ENCODE results near the gene HPCAL1.
"Not testable (repeated sequence)": the region's sequence is repeated elsewhere in the genome, so short reads cannot be mapped to it uniquely, and the experiment has no call there.

Gene HPCAL1

DNA sequence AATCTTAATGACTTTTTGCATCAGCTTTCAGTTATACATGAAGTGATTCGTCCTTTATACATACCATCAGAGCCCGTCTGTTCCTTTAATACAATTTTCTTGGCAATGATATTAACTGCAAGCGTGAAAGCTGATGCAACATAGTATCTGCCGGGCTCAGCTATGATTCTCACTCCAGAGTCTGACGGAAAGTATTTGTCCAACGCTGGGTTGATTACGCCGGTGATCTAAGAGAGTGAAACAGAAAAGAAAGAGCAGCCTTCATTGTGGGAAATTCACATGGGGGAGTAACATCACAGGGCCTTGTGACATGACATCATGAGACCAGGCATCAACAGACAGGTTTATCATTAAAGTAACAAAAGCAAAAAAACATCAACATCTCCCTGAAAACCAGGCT lies 139.2 kb downstream of the HPCAL1 start:
- DNase-seq (ENCODE audit: low read depth in 2 of 2), result no peak

DNA sequence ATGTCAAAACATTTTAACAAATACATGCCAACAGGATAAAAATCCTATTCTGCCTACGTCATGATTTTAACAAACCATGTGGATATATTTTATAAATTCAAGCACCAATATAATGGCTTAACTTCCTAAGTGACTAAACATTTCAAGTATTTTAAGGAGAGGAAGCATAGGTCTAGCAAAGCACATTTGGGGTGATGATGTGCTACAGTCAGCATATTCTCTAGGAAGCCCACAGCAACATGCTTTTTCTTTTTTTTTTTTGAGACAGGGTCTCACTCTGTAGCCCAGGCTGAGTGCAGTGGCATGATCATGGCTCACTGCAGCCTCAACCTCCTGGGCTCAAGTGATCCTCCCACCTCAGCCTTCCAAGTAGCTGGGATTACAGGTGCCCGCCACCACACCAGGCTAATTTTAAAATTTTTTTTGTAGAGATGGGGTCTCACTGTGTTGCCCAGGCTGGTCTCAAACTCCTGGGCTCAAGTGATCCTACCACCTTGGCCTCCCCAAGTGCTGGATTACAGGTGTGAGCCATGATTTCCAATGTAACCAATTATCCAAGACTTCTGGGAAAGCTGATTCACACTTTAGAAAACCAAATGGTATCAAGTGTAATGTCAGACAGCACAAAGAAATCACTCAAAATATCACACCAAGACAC lies 139.9 kb downstream of the HPCAL1 start:
- not testable (repeated sequence) for DNase-seq (ENCODE audit: low read depth in 2 of 2)

DNA sequence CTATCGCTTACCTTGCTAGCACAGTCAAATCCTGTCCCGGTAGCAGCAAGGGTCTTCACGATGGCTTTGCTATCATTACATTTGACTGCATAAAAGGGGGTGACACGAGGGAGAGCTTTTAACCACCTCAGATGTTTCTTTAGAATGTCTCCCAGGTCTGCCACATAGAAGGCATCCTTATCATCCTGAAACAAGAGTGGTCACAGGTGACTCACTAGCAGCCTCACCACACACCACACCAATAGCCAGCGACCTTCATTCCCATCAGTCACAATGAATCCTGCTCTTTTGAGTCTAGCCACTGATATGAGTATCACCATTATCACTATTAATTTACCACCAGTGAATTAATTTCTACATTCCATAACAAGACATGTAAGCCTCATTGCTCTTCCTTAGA lies 141.8 kb downstream of the HPCAL1 start:
- peak in 1 of 2 experiments; percentile 60 for DNase-seq (ENCODE audit: low read depth in 2 of 2)

DNA sequence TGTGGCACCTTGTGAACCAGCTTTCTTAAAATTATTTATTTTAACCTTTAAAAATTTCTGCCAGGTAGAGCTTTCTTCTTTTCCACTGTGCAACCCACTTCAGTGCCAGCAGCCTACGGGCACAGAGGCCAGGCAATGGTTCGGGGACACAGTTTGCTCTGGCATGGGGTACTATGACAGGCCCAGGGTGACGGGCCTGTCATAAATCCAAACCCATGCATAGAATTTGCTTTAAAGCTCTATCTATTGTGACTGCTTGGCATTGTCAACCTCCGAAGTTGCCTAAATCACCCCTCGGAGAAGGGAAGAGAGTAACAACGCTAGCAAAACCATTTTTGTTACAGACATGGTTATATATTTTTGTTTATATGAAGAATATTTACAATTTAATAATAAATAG lies 143.9 kb downstream of the HPCAL1 start:
- DNase-seq (ENCODE audit: low read depth in 2 of 2), result no peak

DNA sequence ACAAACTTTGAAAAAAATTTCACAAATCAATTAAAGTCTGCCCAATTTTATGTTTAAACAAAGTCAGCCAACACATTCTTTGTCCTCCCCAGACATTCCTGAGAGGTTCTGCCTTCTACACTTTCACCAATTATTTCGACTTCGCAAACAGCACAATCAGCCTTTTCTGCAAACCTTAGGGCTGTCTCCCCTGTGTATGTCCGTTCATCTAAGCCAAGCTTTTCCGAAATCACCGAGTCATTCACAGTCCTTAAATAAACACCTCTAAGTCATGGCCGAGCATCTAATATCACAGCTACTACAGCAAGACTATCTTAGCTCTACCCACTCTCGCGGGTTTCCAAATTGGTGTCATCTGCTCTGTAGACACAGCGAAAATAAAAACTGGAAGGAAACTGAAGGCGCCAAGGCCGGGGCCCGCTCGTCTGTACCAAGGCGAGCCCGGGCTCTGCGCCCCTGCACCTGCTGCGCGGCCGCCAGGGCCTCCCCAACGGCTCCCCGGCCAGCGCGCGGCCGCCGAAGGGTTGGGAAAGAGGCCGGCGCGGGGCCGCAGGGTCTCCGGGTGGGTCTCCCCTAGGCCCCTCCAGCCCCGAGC lies 144.7 kb downstream of the HPCAL1 start:
- DNase-seq (ENCODE audit: low read depth in 2 of 2), result peak in 1 of 2 experiments; percentile 25

DNA sequence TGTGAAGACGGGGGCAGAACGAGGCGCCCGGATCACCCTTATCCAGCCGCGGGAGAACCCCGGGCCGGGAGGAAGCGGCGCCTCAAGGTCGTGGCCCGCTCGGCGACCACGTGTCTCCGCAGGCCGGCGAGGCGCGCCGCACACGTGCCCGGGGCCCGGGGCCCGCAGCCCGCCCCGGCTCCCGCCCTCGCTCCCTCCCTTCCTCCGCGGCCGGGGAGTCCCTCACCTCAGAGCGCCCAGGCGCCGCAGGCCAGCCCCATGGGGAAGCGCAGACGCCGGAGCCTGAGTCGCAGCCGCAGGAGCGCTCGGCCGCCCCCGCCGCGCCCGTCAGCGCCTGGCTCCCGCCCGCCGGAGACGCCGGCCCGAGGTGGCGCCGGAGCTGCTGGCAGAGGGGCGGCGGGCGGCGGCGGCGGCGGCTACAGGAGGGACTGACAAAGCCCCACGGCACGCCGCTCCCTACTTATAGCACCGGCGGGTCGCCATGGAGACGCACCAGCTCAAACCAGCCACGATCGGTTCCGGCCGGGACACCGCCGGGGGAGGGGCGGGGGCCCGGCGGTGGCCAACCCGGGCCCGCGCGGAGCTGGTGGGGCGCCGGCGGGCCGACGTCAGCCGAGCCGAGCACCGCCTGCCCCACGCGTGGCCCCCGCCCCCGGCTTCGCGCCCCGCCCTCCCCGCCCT lies 145.3 kb downstream of the HPCAL1 start, which contains the start of gene ODC1:
Gene ODC1, minus strand, starts transcription at position 433 of the 681 bp plus-strand sequence. CDS start 3,295 bp downstream, outside the sequence.
- DNase-seq (ENCODE audit: low read depth in 2 of 2), result peak; percentile 96 to 98

DNA sequence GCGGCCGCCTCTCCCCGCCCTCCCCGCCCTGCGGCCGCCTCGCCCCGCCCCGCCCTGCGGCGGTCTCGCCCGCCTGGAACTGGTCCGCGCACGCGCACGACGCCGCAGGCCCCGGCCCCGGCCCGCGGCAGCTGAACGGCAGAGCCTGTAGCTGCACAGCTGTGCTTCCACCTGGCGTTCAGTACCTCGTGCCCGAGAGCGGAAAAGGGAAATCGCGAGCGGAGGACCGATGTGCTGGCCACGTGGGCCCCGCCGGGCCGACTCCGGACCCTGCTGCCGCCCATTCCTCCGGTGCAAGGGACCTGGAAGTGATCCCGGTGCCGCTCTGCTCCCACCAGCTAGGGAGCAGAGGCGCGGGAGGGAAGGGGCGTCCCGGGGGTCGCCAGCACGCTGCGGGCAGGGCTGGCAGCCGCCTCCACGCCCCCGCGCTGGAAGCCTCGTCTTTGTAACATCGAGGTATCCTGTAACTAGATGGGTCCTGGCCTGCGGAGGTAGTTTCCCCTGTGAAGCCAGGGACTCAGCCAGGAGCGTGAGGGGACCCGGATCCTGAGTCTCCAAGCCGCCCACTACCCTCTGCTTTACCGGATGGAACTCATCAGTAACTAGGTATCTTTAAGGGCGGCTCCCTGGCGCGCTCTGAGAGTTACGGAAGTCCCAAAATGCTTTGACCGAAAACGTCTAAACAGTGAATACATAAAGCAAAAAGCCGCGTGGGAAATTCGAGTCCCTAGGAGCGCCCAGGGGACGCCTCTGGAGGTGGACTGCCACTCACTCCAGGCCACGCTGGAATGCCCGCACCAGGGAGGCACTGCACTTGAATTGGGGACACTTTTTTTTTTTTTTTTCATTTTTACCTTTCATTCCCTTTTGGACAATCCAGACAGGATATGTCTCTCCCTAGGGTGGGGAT lies 146.1 kb downstream of the HPCAL1 start:
- peak; percentile 86 to 88 for DNase-seq (ENCODE audit: low read depth in 2 of 2)

DNA sequence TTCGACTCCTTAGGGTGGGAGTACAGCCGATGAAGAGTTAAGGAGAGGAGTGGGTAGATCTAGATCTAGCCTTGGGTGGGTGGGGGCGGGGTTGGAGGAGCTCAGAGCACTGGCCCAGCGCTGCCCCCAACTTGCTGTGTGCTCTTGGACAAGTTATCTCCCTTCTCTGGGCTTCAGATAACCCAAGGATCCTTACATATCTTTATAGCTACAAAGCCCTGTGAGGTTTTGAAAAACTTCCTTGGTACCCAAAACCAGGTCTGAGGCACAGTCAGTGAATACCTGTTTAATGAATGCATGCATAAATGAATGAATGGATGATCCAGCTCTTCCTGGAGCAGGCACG lies 146.8 kb downstream of the HPCAL1 start:
- DNase-seq (ENCODE audit: low read depth in 2 of 2), result no peak

DNA sequence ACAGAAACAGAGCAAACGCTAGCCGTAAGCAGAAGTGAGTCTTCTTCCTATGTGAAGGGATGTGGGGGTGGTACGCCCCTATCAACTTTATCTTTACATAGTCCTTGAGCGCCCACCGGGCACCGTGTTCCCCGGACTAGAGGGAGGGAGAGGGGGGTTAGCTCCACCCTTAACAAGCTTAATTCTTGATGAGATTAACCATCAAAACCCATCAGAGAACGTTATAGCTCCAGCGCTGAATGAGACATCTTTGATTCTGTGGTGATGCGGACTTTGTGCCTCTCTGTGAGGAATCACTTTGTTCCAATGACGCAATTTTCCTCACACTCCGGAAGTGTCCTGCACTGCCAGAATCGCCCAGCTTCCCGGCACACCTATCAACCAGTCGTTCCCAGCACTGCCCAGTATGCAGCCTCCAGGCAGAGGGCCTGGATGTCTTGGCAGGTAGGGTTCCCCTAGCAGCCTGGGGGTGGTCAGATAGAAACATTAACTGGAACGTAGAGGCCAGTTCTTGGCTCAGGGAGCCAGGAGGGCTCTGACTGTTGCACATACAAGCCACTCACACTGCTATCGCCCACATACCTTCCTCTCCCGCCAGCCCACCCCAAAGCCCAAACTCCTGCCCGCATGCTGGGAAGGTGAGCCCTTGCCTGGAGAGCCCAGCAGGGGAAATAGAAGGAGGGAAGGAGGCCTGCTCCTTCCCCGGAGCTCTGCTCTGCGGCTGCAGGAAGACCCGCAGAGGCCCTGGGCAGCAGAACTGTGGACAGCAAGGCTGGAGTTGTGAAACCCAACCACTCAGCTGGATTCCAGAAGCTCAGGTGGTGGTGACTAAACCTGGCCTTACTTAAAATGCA lies 147.4 kb downstream of the HPCAL1 start:
- DNase-seq (ENCODE audit: low read depth in 2 of 2), result no peak

DNA sequence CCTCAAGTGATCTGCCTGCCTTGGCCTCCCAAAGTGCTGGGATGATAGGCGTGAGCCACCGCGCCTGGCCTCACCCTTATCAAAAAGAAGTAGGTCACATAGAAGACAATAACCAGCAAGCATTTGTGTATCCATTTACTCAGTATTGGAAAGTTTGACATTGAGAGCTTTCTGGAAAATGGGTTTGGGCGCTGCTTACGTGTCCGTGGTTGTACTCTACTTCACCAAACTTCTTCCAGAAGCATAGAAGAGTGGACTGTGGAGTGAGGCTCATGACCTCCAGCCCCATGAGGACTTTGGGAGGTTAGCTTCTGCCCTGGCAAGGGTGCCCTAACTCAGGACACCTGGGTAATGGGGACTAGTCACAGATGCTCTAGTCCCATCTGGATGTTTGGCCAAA lies 149.1 kb downstream of the HPCAL1 start:
- DNase-seq (ENCODE audit: low read depth in 2 of 2), result no peak

DNA sequence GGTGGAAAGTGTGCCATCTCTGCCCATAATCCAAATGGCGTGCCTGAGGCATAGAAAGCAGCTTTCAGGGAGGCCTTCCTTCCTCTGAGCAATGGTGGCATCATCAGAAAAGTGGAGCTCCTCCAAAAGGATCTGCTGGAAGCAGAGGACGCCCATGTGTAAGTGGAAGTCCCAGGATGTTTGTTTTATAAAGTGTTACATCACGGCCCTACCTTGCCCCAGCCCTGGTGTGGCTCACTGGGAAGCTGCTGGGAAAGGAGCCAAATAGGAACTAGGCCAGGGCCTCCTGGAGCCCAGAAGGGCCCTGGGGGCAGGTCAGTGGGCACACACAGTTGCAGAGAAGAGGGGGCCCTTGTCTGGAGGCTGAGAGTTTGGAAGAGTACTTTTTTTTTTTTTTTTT lies 149.6 kb downstream of the HPCAL1 start:
- DNase-seq (ENCODE audit: low read depth in 2 of 2), result no peak

DNA sequence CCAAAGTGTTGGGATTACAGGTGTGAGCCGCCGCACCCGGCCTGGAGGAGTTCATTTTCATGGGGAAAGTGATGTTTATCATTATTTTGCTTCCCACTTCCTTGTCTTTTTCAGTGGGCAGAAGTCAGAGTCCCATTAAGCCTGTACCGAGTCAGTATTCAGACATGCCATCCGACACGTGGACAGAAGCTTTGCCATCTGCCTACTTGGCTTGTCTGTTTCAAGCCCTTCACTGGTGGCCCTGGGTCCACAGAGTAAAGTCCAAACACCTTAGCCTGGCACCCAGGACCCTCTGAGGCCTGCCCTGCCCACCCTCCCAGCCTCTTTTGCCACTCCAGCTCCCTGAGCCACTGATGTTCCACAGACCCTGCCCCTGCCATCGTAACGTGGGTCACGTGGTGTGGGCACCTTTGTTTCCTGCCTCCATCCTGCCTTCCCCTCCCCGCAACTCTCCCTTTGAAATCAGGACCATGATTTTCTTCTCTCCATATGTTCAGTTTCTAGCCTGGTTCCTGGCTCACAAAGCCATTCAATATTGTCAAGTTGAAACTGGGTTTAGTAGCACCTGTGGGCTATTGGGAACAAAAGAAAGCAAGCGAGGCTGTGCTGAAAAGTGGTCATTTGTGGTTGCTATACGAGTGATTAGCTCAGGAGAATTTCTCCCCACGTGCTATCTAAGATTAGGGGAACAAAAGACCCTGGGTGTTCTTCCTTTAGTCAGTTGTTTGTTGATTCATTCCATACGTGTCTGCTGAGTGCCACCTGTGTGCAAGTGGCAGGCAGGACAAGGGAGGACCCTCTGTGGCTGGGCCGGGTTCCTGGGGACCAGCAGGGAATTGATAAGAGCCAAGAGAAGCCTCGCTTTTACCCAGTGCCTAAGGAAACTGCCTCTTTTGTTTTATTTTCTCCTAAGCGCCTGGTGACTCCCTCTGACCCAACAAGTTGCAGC lies 150.5 kb downstream of the HPCAL1 start:
- no peak for DNase-seq (ENCODE audit: low read depth in 2 of 2)

DNA sequence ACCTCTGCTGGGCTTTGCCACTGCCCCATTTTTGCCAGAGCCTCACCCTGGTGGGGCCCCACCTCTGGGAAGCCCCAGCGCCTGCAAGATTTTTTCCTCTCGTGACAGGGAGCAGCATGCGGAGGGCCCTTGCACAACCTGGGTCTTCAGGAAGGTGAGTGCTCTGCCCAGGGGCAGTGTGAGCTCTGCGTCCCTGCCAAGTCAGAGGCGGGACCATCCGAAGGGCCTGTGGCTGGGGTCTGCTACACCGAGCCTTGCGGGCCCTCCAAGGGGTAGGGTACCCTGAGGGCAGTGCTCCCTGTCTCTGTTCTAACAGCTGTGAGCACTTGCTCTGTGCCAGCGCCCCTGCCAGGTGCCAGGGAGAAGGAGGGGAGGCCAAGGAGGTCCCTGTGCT lies 151.2 kb downstream of the HPCAL1 start:
- DNase-seq (ENCODE audit: low read depth in 2 of 2), result no peak

DNA sequence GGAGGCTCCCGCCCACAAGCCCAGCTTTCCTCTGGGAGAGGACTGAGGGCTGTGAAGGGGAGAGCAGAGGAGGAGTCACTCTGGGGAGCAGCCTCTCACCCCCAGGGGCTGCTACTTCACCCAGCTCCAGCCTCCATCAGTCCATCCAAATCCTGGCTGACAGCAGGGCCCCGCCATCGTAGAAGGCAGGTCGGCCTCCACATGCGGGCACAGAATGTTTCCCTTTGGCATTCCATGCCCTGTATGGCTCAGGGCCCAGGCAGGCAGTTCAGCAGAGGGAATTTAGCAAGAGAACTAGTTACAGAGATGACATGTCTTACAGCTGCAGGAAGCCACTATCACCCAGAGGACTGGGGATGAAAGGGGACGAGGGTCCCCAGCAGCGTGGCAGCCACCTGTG lies 151.8 kb downstream of the HPCAL1 start:
- no peak for DNase-seq (ENCODE audit: low read depth in 2 of 2)

DNA sequence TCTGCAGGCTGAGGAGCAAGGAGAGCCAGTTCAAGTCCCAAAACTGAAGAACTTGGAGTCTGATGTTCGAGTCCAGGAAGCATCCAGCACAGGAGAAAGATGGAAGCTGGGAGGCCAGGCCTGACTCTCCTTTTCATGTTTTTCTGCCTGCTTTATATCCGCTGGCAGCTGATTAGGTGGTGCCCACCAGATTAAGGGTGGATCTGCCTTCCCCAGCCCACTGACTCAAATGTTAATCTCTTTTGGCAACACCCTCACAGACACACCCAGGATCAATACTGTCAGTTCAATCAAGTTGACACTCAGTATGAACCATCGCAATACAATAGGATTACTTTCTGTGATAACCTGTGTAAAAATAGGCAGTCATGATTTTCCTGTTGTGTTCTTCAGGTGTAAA lies 154.5 kb downstream of the HPCAL1 start:
- DNase-seq (ENCODE audit: low read depth in 2 of 2), result not testable (repeated sequence)

DNA sequence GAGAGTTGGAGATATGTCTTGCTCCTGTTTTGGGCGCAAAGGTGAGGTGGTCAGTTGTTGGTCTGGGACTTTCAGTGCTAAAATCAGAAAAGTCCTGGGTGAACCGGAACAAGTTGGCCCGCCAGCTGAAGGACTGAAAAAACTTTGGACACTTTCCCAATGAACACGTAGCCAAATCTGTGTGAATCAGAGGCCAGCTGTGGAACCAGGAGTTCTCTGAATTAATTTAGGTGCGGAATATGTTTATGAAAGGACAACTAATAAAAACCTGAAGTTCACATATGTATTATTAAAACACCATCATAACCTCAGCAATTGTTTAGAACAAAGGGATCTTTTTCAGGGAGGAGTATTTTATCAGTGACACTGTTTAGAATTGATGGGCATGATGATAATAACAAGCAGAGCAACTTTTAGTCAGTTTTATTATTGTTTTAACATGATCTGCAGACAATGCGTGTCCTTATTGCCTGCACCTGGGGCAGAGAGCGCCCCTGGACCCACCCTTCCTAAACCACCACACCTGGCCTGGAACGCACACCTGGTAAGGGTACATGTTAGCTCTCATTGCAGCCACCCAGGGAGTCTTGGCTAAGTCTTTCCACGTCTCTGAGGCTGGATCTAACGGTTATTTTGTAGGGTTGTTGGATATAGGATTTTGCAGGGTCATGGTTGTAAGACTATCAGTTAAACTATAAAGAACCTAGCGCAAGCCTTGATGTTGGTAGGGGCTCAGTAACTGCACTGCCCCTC lies 155.3 kb downstream of the HPCAL1 start:
- no peak for DNase-seq (ENCODE audit: low read depth in 2 of 2)

DNA sequence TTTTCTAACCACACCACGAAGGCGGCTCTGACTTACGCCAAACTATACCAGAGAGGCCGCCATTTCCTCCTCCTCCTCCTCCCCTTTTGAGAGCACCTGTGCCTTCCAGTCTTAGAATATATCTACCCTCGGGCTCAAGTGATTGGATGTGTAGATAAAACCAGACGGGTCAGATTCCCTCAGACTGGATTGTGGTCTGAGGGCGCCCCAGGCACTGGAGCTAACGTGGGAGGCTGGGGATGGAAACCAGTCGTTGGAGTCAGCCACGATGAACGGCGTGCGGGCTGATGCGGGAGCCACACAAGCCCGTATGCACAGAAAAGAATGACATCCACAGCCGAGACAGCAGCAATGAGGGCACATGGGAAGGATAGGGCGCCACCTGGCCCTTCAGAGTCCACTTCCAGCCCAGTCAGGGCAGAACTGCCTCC lies 157.7 kb downstream of the HPCAL1 start:
- DNase-seq (ENCODE audit: low read depth in 2 of 2), result no peak

DNA sequence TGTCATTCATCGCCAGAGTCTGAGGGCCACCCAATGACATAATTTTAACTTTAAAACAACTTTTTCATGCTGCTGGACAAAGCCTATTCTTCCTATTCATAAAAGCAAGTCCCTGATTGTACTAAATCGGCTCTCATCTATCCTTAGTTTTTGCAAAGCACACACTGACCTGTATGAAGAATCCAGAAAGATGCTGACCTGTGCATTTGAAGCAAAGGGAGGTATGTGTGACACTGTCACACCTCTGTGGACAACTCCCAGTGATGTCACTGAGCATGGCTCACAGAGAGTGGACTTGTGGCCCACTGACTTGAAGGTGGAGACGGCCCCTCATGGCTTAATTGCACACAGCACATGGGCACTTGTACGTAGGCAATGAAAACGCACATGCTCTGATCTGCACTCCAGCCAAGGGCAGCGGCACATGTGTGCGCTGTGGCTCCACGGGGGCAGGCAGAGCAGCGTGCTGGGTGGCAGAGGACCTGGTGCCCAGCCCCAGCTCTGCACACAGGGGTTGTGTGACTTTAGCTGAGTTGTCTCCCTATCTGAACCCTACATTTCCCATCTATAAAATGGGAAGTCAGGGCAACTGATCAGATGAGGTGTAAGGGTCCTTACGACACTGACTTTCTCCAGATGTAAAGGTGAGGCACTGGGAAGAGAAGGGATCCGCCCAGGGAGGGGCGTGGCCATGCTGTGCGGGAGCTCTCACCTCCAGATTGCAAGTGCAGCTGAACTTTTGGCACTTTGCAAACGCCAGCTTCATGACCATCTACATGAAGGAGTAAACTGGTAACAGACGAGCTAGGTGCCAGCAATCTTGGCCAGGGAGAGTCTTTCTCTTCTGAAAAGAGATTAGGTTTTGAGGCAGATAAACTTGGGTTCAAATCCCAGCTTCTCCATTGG lies 159.7 kb downstream of the HPCAL1 start:
- DNase-seq (ENCODE audit: low read depth in 2 of 2), result no peak
